Liver (tissue), 9 donors: Measurements from ENCODE around the gene SMPDL3A. TPM values are rescaled to one million over a fixed set of nuclear protein-coding genes. Genes with fewer than 3 reads are reported as not detected.

ENCODE experiments used
- DNase-seq: peaks from one replicate; pipeline ENCODE4 v3.0.0-alpha.2; 2017; ENCODE audit warnings: low spot score
- H3K27ac ChIP-seq, 2 donors: one replicate each; pipeline ENCODE4 v1.7.0; 2013; ENCODE audit warnings: inconsistent platforms in 2 of 2, low read length in 2 of 2, control low read depth in 1 of 2, low read depth in 1 of 2, mild to moderate bottlenecking in 1 of 2
- H3K27me3 ChIP-seq, 4 donors: one replicate each; pipeline versions ENCODE4 v1.6.1 to v1.7.0; 2013; ENCODE audit warnings: low read length in 3 of 4, inconsistent platforms in 1 of 4, mild to moderate bottlenecking in 1 of 4, moderate library complexity in 1 of 4; ENCODE audit not compliant: control insufficient read depth in 4 of 4, insufficient read depth in 4 of 4
- H3K36me3 ChIP-seq, 4 donors: one replicate each; pipeline versions ENCODE4 v1.6.1 to v1.7.0; 2013; ENCODE audit warnings: low read length in 3 of 4, mild to moderate bottlenecking in 3 of 4, low read depth in 1 of 4, moderate library complexity in 1 of 4; ENCODE audit not compliant: control insufficient read depth in 4 of 4, insufficient read depth in 3 of 4
- H3K4me1 ChIP-seq, 4 donors: one replicate each; pipeline versions ENCODE4 v1.6.1 to v1.7.0; 2013; ENCODE audit warnings: low read length in 3 of 4, mild to moderate bottlenecking in 3 of 4, moderate library complexity in 1 of 4; ENCODE audit not compliant: control insufficient read depth in 4 of 4, insufficient read depth in 4 of 4
- H3K4me3 ChIP-seq, 3 donors: one replicate each; pipeline versions ENCODE4 v1.6.1 to v1.7.0; 2013; ENCODE audit warnings: low read length in 3 of 3, control low read depth in 1 of 3, low read depth in 1 of 3, mild to moderate bottlenecking in 1 of 3
- H3K9ac ChIP-seq, 2 donors: one replicate each; pipeline ENCODE4 v1.7.0; 2013; ENCODE audit warnings: low read length in 2 of 2, mild to moderate bottlenecking in 2 of 2, moderate library complexity in 2 of 2, control low read depth in 1 of 2, low read depth in 1 of 2
- H3K9me3 ChIP-seq, 4 donors: one replicate each; pipeline versions ENCODE4 v1.6.1 to v1.7.0; 2013; ENCODE audit warnings: low read length in 3 of 4; ENCODE audit not compliant: control insufficient read depth in 4 of 4
- EGR1 ChIP-seq, 2 donors: IDR thresholded peaks; 2 replicates each; pipeline ENCODE4 v1.6.1; 2016 to 2018; ENCODE audit warnings: antibody characterized with exemption in 2 of 2, low read depth in 2 of 2
- FOXA1 ChIP-seq: IDR thresholded peaks from 2 replicates; pipeline ENCODE4 v1.6.1; 2016; ENCODE audit warnings: antibody characterized with exemption
- FOXA2 ChIP-seq: IDR thresholded peaks from 2 replicates; pipeline ENCODE4 v1.6.1; 2016; ENCODE audit warnings: antibody characterized with exemption
- HNF4A ChIP-seq, 2 donors: conservative IDR thresholded peaks; 2 replicates each; pipeline ENCODE4 v1.6.1; 2016; ENCODE audit warnings: antibody characterized with exemption in 2 of 2, mild to moderate bottlenecking in 2 of 2
- HNF4G ChIP-seq: IDR thresholded peaks from 2 replicates; pipeline ENCODE4 v1.6.1; 2016; ENCODE audit warnings: antibody characterized with exemption
- JUND ChIP-seq, 2 donors: IDR thresholded peaks; 2 replicates each; pipeline ENCODE4 v1.6.1; 2016; ENCODE audit warnings: antibody characterized with exemption in 2 of 2
- RAD21 ChIP-seq, 2 donors: IDR thresholded peaks; 2 replicates each; pipeline ENCODE4 v1.6.1; 2016; ENCODE audit warnings: antibody characterized with exemption in 2 of 2, mild to moderate bottlenecking in 2 of 2
- RXRA ChIP-seq, 2 donors: IDR thresholded peaks; 2 replicates each; pipeline ENCODE4 v1.6.1; 2017 to 2018; ENCODE audit warnings: antibody characterized with exemption in 2 of 2, mild to moderate bottlenecking in 1 of 2
- YY1 ChIP-seq: IDR thresholded peaks from 2 replicates; pipeline ENCODE4 v1.6.1; 2016; ENCODE audit warnings: antibody characterized with exemption, mild to moderate bottlenecking
- ZBTB33 ChIP-seq: IDR thresholded peaks from 2 replicates; pipeline ENCODE4 v1.6.1; 2016; ENCODE audit warnings: antibody characterized with exemption
- WGBS: extraction: QIAGEN DNeasy Blood & Tissue Kit; methylation state at CpG from one replicate; pipeline ENCODE4 v1.1.7; 2013; 5-methylcytosine and 5-hydroxymethylcytosine counted together
- polyA plus RNA-seq, 2 donors: library from polyadenylated mRNA; stranded (reverse) in 1 of 2; unstranded in 1 of 2; fragments of 200-250 nt in 1 of 2; fragments of >200 nt in 1 of 2; fragmentation: Nextera tagmentation in 1 of 2; extraction: Ambion mirVana in 1 of 2; gene quantifications; one replicate each; pipeline versions ENCODE4 v1.2.1 to v1.2.3, GENCODE V29; 2013 to 2015
- total RNA-seq, 2 donors: library from RNA; depleted of rRNA; stranded (reverse); fragments of >200 nt; gene quantifications; one replicate each; pipeline ENCODE4 v1.2.3, GENCODE V29; 2014
- TF ChIP-seq, protein P1 (sequence below): fragments of 150-350 bp; IDR thresholded peaks from 2 replicates; pipeline ENCODE4 v1.5.1; 2017; ENCODE audit warnings: improper control_type of control experiment, low read depth, low read length; ENCODE audit not compliant: missing input control
- TF ChIP-seq, protein P2 (sequence below): IDR thresholded peaks from 2 replicates; pipeline ENCODE4 v1.6.1; 2016; ENCODE audit warnings: antibody characterized with exemption
- TF ChIP-seq, protein P3 (sequence below): IDR thresholded peaks from 2 replicates; pipeline ENCODE4 v1.6.1; 2016; ENCODE audit warnings: antibody characterized with exemption
- TF ChIP-seq, protein P4 (sequence below): IDR thresholded peaks from 2 replicates; pipeline ENCODE4 v1.6.1; 2016; ENCODE audit warnings: antibody characterized with exemption, mild to moderate bottlenecking
- donor health status: healthy.
- donor health status: healthy.
- donor health status: healthy.
- donor health status: healthy.
- donor health status: healthy.

Gene SMPDL3A
- total and polyA plus RNA-seq, 4 donors: 17.3 to 61.4 (median 32.3) TPM

- 95% methylated on average over 7 of the region's 7 CpGs for WGBS
- no peaks in the 10 kb centered on the region for H3K4me1 ChIP-seq
- TF ChIP-seq YY1 (no peak), HNF4G (no peak), FOXA2 (no peak), EGR1 (IDR thresholded peaks at IDR 0.05; ENCODE audit: low read depth in 2 of 2) (no peak), RAD21 (IDR thresholded peaks at IDR 0.05) (no peak), FOXA1 (no peak), HNF4A (conservative IDR thresholded peaks at IDR 0.05) (no peak), ZBTB33 (no peak), JUND (IDR thresholded peaks at IDR 0.05) (no peak)
- TF ChIP-seq, protein P1, sequence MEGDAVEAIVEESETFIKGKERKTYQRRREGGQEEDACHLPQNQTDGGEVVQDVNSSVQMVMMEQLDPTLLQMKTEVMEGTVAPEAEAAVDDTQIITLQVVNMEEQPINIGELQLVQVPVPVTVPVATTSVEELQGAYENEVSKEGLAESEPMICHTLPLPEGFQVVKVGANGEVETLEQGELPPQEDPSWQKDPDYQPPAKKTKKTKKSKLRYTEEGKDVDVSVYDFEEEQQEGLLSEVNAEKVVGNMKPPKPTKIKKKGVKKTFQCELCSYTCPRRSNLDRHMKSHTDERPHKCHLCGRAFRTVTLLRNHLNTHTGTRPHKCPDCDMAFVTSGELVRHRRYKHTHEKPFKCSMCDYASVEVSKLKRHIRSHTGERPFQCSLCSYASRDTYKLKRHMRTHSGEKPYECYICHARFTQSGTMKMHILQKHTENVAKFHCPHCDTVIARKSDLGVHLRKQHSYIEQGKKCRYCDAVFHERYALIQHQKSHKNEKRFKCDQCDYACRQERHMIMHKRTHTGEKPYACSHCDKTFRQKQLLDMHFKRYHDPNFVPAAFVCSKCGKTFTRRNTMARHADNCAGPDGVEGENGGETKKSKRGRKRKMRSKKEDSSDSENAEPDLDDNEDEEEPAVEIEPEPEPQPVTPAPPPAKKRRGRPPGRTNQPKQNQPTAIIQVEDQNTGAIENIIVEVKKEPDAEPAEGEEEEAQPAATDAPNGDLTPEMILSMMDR: no peak
- TF ChIP-seq, protein P2, sequence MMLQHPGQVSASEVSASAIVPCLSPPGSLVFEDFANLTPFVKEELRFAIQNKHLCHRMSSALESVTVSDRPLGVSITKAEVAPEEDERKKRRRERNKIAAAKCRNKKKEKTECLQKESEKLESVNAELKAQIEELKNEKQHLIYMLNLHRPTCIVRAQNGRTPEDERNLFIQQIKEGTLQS: no peak
- TF ChIP-seq, protein P3, sequence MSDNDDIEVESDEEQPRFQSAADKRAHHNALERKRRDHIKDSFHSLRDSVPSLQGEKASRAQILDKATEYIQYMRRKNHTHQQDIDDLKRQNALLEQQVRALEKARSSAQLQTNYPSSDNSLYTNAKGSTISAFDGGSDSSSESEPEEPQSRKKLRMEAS: no peak
- no peak overlapping the region for H3K4me3 ChIP-seq
- no peak for DNase-seq
- H3K9ac ChIP-seq: no peak overlapping the region
- no peaks in the 10 kb centered on the region for H3K27me3 ChIP-seq
- H3K27ac ChIP-seq: no peak overlapping the region
- H3K36me3 ChIP-seq: no peaks in the 10 kb centered on the region
- no peaks in the 10 kb centered on the region for H3K9me3 ChIP-seq
These were observed 7.3 kb upstream of the SMPDL3A start for GRCh38 chr6:122781716-122782115.

- TF ChIP-seq EGR1 (IDR thresholded peaks at IDR 0.05; ENCODE audit: low read depth in 2 of 2): no peak
- TF ChIP-seq JUND (IDR thresholded peaks at IDR 0.05): no peak
- no peak for TF ChIP-seq RXRA (IDR thresholded peaks at IDR 0.05)
- no peak for TF ChIP-seq RAD21 (IDR thresholded peaks at IDR 0.05)
- no peak for TF ChIP-seq FOXA1
- TF ChIP-seq, protein P4, sequence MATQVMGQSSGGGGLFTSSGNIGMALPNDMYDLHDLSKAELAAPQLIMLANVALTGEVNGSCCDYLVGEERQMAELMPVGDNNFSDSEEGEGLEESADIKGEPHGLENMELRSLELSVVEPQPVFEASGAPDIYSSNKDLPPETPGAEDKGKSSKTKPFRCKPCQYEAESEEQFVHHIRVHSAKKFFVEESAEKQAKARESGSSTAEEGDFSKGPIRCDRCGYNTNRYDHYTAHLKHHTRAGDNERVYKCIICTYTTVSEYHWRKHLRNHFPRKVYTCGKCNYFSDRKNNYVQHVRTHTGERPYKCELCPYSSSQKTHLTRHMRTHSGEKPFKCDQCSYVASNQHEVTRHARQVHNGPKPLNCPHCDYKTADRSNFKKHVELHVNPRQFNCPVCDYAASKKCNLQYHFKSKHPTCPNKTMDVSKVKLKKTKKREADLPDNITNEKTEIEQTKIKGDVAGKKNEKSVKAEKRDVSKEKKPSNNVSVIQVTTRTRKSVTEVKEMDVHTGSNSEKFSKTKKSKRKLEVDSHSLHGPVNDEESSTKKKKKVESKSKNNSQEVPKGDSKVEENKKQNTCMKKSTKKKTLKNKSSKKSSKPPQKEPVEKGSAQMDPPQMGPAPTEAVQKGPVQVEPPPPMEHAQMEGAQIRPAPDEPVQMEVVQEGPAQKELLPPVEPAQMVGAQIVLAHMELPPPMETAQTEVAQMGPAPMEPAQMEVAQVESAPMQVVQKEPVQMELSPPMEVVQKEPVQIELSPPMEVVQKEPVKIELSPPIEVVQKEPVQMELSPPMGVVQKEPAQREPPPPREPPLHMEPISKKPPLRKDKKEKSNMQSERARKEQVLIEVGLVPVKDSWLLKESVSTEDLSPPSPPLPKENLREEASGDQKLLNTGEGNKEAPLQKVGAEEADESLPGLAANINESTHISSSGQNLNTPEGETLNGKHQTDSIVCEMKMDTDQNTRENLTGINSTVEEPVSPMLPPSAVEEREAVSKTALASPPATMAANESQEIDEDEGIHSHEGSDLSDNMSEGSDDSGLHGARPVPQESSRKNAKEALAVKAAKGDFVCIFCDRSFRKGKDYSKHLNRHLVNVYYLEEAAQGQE: no peak
- TF ChIP-seq, protein P1: no peak
- no peak for TF ChIP-seq FOXA2
- WGBS: 91% methylated on average over 4 of the region's 4 CpGs
- DNase-seq: no peak
These were observed 5.7 kb upstream of the SMPDL3A start for GRCh38 chr6:122783401-122783800.

More at GRCh38 chr6:122783401-122783800, 5.7 kb upstream of the SMPDL3A start:
- H3K27me3 ChIP-seq: no peaks in the 10 kb centered on the region
- H3K9ac ChIP-seq: no peak overlapping the region
- H3K9me3 ChIP-seq: no peaks in the 10 kb centered on the region
- no peak overlapping the region for H3K27ac ChIP-seq
- no peaks in the 10 kb centered on the region for H3K36me3 ChIP-seq
- H3K4me1 ChIP-seq: peaks cover 2 to 3% (median 3%) of the 10 kb centered on the region in 4 donors
- H3K4me3 ChIP-seq: no peak overlapping the region
